Measurements from ENCODE around the gene ZC3H13. TPM values are rescaled to one million over a fixed set of nuclear protein-coding genes. Genes with fewer than 3 reads are reported as not detected.

The ZC3H13 gene
- total RNA-seq, 1 donor = 33.1 TPM

DNA sequence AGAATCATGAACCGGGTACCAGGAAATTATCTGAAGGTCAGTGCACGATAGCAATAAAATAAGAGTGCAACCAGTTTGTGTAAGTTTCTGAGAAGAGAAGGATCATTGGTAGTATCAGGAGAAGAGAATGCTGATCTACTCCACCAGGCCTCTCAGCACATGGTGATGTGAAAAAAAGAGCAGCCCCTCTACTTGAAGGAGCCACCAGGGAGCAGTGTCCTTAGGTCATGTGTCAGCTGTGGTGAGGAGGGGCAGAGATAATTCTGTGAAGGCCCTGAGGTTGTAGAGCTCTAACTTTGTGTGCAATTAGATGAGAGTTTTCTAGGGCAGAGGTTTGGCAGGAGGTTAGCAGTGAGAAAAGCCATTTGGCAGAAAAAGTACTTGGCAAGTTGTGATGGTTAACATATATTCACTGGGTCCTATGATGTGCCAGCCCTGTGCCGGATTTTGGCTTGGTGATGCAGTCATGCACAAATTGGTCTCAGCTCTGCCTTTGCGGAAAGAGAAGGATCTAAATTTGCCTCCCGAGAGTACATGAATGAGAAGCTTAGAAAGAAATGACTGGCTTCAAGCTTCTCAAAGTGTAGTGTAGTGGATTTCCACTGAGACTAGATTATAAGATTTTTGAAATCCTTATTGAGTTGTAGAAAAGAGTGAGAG lies 19.2 kb upstream of the ZC3H13 start:
- no peak overlapping the region for H3K4me3 ChIP-seq (ENCODE audit: low read depth, low read length)
- TF ChIP-seq, protein P1, sequence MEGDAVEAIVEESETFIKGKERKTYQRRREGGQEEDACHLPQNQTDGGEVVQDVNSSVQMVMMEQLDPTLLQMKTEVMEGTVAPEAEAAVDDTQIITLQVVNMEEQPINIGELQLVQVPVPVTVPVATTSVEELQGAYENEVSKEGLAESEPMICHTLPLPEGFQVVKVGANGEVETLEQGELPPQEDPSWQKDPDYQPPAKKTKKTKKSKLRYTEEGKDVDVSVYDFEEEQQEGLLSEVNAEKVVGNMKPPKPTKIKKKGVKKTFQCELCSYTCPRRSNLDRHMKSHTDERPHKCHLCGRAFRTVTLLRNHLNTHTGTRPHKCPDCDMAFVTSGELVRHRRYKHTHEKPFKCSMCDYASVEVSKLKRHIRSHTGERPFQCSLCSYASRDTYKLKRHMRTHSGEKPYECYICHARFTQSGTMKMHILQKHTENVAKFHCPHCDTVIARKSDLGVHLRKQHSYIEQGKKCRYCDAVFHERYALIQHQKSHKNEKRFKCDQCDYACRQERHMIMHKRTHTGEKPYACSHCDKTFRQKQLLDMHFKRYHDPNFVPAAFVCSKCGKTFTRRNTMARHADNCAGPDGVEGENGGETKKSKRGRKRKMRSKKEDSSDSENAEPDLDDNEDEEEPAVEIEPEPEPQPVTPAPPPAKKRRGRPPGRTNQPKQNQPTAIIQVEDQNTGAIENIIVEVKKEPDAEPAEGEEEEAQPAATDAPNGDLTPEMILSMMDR (IDR thresholded peaks at IDR 0.05; ENCODE audit: insufficient read depth, low read length) = no peak
- no peak for DNase-seq (ENCODE audit: low read depth)

DNA sequence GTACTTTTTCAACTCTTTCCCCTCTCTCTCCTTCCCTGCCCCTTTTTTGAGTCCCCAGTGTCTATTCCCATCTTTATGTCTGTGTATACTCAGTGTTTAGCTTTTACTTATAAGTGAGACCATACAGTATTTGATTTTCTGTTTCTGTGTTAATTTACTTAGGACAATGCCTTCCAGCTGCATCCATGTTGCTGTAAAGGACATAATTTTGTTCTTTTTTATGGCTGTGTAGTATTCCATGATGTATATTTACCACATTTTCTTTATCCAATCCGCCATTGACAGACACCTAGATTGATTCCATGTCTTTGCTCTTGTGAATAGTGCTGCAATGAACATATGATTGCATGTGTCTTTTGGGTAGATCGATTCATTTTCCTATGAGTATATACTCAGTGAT lies 10.7 kb upstream of the ZC3H13 start:
- TF ChIP-seq, protein P1 (IDR thresholded peaks at IDR 0.05; ENCODE audit: insufficient read depth, low read length) = no peak
- no peak for DNase-seq (ENCODE audit: low read depth)
- H3K4me3 ChIP-seq (ENCODE audit: low read depth, low read length) = no peak overlapping the region

DNA sequence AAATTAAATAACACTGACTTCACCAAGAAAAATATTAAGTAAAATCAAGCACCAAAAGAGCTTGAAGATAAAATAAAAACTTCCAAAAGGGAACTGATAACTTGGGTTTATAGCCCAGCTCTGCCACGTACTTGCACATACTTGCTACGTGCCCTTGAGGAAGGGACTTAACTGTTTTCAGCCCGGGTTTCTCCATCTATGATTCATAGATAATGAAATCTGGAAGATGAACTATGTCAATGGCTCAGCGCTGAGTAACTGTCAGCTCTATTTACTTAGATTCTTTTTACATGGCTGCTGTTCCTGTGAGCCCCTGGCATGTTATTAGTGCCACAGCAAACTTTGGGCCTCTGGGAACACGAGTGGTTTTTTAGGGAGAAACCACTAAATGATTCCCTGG lies 9.6 kb upstream of the ZC3H13 start:
- peak; percentile 7 for DNase-seq (ENCODE audit: low read depth)

GRCh38 chr13:46059405-46059804 lies 6.9 kb upstream of the ZC3H13 start:
- no peak for DNase-seq (ENCODE audit: low read depth)
- TF ChIP-seq, protein P1 (IDR thresholded peaks at IDR 0.05; ENCODE audit: insufficient read depth, low read length) = no peak
- H3K4me3 ChIP-seq (ENCODE audit: low read depth, low read length) = no peak overlapping the region

More for the DNA sequence above, 9.6 kb upstream of the ZC3H13 start:
- TF ChIP-seq, protein P1 (IDR thresholded peaks at IDR 0.05; ENCODE audit: insufficient read depth, low read length) = no peak
- no peak overlapping the region for H3K4me3 ChIP-seq (ENCODE audit: low read depth, low read length)

- no peak overlapping the region for H3K4me3 ChIP-seq (ENCODE audit: low read depth, low read length)
- TF ChIP-seq, protein P1 (IDR thresholded peaks at IDR 0.05; ENCODE audit: insufficient read depth, low read length) = no peak
- no peak for DNase-seq (ENCODE audit: low read depth)
Measured at GRCh38 chr13:46058268-46058667, 5.7 kb upstream of the ZC3H13 start.

GRCh38 chr13:46057256-46058015 lies 4.9 kb upstream of the ZC3H13 start:
- no peak for DNase-seq (ENCODE audit: low read depth)
- no peak overlapping the region for H3K4me3 ChIP-seq (ENCODE audit: low read depth, low read length)
- TF ChIP-seq, protein P1 (IDR thresholded peaks at IDR 0.05; ENCODE audit: insufficient read depth, low read length) = no peak
